Dermis blood vessel endothelial cell (primary cell): ENCODE measurements around the gene RGS19. TPM values are rescaled to one million over a fixed set of nuclear protein-coding genes. Genes with fewer than 3 reads are reported as not detected.

Experiments
- DNase-seq: peaks from one replicate; pipeline ENCODE4 v3.0.0; 2010
- total RNA-seq: library from RNA; depleted of rRNA; stranded (reverse); fragments of >200 nt; gene quantifications from 2 replicates; pipeline ENCODE4 v1.2.3, GENCODE V29; 2014

Gene RGS19
- total RNA-seq, 1 donor from 2014 or later = 29.3 TPM

DNA sequence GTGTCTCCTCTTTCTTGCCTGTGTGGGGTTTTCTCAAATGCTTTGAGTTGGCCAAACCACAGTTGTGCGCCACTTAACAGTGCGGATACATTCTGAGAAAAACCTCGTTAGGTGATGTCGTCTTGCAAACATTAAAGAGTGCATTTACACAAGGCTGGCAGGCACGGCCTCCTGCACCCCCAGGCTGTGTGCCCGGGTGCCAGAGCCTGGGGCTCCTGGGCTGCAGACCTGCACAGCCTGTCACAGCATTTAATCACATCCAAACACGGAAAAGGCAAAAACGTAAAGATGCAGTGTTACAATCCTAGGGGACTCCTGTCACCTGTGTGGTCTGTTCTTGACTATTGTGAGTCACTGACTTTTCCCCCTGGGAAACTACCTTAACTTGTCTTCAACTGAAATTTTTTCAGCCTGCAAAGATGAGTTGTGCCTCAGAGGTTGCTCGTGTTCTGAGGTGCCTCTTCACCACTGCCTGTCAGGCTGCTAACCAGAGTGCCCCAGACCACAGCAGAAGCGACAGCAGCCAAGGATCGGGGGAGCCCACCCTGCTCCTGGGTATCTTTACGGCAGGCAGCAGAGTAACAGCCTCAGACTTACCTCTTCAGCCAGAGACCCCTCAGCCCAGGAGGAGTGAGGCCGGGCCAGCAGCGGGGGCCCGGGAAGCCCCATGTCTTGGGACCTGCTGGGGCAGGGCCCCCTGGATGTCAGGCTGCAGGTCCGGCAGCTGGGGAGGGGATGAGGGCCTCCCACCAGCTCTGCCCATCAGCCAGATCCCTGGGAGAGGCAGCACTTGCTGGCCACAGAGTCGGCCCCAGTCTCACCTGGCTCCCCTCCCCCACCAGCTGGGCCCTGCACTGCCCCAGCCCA, 44.0 kb downstream of the RGS19 start:
- DNase-seq = no peak

DNA sequence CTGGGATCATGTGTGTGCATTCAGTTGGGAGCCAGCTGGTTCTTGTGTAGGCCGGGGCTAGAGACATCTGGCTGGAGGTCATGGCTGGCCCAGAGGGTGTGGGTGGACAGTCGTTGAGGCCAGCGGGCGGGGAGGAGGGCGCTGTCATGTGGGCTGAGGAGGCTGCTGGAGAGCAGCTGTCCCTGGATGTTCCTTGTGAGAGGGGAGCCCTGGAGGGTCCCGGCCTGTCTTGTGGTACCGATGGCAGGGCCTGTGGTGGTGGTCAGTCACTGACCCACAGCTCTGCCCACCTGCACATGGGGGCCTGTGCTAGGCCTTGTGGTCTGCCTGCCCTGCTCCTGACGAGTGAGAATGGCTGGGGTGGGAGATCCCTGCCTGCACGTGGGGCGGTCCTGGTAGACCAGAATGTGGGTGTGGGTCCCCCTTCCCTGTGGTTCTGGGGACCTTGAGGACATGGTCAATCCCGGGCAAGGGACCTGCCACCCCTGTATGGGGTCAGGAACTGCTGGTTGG, 45.3 kb downstream of the RGS19 start:
- no peak for DNase-seq

DNA sequence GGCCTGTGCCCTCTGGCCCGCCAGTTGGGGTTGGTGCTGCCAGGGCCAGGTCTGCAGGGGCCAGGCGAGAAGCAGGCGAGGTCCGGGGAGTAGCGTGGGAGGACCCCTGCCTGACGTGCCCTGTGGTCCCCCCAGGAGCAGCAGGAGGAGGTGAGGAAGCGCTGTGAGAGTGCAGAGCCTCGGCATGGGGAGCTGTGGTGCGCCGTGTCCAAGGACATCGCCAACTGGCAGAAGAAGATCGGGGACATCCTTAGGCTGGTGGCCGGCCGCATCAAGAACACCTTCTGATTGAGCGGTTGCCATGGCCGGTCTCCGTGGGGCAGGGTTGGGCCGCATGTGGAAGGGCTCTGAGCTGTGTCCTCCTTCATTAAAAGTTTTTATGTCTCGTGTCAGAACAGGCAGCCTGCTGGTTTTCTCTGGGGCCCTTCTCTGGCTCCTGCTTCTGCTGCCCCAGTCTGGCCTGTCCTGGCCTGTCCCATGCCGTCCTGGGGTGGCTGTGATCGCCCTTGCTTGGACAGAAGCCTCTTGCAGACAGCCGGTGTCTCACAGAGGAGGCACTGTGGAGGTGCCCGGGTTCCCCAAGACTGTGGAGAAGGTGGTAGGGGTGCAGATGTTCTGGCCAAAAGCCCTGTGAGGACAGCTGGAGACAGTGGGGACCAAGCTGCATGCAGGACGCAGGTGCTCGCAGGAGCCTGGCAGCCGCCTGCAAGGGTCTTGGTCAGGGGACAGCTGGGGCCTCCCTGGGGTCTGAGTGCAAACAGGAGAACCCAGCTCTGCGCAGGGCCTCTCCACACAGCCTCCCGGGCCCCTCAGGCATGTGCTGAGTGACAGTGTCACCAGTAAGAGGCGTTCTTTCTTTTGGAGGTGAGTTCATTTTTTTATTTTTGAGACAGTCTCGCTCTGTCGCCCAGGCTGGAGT, 46.4 kb downstream of the RGS19 start:
- DNase-seq = no peak

DNA sequence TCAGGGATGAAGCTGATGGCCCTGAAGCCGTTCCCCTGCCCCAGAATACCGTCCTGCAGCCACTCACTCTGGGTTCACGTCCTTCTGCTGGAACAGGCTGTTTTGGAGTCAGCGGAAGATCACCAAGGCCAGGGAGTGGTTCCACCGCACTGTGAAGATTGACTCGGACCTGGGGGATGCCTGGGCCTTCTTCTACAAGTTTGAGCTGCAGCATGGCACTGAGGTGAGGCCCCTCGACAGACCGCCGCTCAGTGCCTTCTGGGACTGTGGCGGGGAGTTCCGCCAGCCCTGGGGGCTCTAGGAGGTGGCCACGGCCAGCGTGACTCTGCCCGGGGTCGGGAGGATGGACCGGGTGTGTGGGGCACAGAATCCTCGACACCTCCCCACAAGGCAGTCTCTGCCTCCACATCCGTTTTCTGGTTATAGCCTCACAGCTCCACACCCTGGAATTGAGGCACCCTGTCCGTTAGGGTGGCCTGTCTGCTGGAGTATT, 47.5 kb downstream of the RGS19 start:
- no peak for DNase-seq

DNA sequence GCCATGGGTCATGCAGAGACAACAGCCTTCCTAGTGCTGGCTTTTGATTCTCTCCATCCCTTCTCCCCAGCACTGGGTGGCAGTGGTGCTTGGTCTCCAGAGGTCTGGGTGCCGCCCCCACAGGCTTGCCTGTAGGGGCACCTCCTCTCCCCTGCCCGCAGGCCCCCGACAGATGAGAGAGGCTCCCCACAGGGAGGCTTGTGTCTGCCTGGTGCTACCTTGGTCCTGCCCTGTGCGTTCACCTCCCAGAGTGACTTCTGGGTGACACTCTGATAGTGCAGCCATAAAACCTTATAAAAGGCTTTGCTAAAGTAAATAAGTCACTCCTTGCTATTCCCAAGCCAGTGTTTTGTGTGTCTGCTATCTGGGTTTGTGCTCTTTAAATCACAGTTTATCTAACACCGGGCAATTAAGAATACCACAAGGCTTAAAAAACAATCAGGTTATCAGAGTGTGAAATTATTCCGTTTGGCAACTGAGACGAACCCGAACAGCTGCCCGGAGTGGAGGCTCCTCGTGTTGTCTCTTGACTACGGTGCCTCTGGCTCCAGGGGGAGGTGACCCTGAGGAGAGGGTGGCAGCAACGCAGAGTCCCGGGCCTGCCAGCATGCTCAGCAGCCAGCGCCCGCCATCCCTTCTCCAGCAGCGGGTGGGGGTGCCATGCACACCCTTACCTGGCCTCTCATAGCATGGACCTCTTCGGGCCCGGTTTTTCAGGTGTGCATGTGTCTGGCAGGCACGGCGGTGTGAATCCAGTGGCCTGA, 48.8 kb downstream of the RGS19 start:
- no peak for DNase-seq

DNA sequence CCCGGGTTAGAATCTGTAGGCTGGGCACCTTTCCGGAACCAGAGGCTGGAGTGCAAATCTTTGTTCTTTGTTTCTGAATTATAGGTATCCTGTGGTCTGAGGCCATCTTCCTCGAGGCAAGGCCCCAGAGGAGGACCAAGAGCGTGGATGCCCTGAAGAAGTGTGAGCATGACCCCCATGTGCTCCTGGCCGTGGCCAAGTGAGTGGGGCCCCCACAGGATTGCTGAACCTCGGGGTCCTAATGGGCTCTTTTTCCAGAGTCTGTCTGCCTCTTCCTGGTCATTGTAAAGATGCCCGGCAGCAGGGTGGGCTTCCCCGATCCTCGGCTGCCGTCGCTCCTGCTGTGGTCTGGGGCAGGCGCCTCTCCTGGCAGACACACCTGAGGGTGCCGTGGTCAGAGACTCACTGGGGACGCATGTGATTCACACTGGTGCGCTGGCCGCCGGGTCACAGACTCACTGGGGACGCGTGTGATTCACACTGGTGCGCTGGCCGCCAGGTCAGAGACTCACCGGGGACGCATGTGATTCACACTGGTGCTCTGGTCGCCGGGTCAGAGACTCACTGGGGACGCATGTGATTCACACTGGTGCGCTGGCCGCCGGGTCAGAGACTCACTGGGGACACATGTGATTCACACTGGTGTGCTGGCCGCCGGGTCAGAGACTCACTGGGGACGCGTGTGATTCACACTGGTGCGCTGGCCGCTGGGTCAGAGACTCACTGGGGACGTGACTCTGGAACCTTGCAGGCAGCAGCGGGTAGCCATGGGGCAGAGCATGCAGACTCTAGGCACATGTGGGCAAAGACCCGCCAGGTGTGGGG, 49.8 kb downstream of the RGS19 start:
- no peak for DNase-seq

DNA sequence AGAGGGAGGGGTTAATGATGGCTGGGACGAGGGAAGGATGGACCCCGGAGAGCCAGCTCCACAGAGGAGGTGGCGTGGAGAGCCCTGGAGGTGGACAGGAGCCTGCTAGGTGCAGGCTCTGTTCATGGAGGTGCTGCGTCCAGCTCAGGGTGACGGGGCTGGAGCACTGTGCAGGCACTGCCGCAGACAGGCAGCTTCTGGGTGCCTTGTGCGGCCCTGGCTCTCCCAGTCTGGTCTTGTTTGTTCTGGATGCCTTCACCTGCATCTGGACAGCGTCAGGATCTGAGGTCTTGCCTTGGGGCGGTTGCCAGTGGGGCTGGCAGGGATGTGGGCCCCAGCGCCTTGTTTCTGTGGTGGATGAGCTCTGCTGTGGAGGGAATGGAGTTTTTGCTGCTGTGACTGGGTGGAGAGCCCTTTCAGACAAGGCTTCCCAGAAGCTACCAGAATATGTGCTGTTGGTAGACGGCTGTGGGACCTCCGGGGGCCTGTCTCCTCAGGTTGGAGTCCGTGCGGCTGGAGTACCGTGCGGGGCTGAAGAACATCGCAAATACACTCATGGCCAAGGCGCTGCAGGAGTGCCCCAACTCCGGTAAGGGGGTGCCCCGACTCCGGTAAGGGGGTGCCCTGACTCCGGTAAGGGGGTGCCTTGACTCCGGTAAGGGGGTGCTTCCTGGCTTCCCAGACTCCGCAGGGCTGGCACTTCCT, 51.2 kb downstream of the RGS19 start:
- no peak for DNase-seq

DNA sequence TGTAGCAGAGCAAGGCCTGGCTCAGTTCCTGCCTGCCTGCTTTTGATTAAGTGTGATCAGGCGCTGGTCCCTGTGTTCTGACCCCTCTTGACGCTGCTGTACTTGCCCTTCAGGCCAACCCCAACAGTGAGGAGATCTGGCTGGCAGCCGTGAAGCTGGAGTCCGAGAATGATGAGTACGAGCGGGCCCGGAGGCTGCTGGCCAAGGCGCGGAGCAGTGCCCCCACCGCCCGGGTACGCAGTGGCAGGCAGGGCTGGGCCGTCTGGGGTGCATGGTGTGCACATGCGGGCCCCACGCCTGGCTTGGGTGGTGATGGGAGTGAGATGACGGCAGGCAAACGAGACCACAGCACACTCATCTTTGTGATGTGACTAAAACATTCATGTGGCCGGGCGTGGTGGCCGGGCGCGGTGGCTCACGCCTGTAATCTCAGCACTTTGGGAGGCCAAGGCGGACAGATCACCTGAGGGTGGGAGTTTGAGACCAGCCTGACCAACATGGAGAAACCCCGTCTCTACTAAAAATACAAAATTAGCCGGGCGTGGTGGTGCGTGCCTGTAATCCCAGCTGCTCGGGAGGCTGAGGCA, 53.4 kb downstream of the RGS19 start:
- no peak for DNase-seq

DNA sequence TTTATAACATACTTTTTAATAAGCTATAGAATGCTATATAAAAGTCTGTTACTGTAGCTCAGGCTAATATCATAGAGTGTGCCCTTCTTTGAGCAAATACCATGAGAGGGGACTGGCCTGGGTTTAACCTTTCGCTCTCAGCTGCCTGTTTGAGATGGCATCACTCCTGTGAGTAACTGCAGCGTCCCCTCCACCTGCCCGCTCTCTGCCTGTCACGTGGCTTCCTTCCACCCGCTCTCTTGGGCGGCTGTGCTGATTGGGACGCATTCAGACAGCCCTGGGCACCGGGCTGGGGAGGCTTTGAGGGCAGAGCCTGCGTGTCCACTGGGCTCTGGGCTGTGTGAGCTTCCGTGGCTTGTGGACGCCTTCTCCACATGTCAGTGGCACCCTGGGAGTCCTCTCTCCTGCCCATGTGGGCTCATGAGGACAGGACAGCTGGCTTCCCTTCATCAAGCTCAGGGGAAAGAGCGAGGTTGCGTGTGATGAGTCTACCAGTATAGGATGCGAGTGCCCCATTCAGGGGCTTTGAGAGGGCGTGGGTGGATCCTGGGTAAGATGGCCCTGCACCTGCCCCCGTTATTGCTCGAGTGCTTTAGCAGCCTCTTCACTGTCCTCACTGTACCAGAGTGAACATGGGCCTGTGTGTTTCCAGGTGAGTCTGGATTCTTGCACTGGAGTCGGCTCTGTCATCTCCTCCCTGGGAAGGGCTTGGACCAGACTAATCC, 54.1 kb downstream of the RGS19 start:
- DNase-seq = no peak

DNA sequence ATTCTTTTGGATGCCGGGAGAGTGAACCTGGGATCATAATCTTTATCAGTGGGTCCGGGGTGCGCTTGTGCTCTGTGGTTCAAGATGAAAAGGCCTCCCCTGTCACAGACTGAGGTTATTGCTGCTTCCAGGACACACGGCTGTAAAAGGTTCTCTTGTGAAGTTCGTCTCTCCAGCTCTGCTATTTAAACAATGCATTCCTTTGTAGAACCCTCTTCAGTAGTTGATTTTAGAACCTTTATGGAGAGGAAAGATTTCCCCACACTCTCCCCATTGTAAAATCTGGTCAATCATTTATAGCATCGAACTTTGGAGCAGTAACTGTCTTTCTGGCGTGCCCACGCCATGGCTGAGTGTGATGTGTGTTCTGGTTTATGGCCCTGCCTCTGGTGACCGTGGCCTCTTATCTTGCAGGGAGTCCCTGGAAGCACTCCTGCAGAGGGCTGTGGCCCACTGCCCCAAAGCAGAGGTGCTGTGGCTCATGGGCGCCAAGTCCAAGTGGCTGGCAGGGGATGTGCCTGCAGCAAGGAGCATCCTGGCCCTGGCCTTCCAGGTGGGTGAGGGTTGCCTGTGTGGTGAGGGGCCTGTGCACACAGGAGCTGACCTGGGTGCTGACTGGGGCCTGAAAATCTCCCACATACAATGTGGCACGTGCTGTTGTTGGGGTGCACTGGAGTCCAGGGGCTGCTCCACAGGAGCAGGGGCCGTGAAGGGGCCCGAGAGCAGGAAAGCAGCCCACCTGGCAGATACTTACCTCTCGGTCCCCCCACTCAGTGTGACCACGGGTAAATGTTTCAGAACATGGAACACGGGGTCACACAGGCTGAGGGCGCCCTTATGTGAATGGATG, 55.0 kb downstream of the RGS19 start:
- no peak for DNase-seq

DNA sequence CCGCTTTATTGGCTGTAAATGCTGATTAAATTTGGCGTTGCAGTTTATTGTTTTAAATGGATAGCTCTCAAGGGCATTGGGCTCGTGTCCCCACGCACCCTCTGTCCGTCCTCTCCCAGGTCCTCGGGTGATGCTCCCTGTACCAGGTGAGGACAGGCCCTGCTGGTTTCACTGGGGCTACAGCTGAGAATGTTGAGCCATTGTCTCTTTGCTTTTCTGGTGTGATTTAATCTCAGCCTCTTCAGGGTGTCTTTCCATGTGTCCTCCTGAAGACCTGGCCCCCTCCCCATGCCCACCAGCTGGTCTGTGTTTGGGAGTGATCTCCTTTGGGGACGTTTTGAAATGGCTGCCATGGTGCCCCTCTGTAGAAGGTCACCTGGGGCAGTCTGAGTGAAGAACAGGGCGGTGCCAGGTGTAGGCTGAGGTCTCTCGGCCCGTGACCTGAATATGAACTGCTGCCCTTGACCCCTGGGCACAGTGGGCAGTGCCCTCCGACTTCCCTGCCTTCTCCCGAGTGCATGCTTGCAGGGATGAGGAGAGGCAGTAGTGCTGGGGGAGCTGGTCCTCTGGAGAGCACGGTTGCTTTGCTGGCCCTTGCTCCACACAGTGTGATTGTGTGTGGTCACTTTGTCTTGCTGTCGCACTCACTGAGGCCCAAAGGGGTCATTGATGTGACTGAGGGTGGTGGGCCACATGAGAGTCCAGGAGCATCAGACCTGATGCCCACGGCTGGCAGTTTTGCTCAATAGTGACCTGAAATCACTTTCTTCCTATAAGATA, 55.8 kb downstream of the RGS19 start:
- no peak for DNase-seq

Other genes starting within 250 kb of the RGS19 start
- 41.2 and 67.4 TPM in 2 replicates for gene ZBTB46, start 248.3 kb downstream of the RGS19 start, total RNA-seq
- gene ABHD16B, start 218.0 kb downstream of the RGS19 start, total RNA-seq = not detected in 2 replicates
- 169 and 181 TPM in 2 replicates for gene TPD52L2, start 214.2 kb downstream of the RGS19 start, total RNA-seq
- gene DNAJC5, start 184.4 kb downstream of the RGS19 start, total RNA-seq = 90.9 and 98.3 TPM in 2 replicates
- gene UCKL1, start 123.1 kb downstream of the RGS19 start, total RNA-seq = 40.7 and 46.4 TPM in 2 replicates
- gene ZNF512B, start 109.6 kb downstream of the RGS19 start, total RNA-seq = 10.0 and 14.5 TPM in 2 replicates
- gene SAMD10, start 99.9 kb downstream of the RGS19 start, total RNA-seq = 4.3 and 6.1 TPM in 2 replicates
- 79.6 and 94.2 TPM in 2 replicates for gene PRPF6, start 98.4 kb downstream of the RGS19 start, total RNA-seq
- 11.2 and 13.3 TPM in 2 replicates for gene C20orf204, start 43.3 kb downstream of the RGS19 start, total RNA-seq
- gene SOX18, start 29.9 kb downstream of the RGS19 start, total RNA-seq = 82.5 and 123 TPM in 2 replicates
- 35.8 and 45.9 TPM in 2 replicates for gene TCEA2, start 16.3 kb downstream of the RGS19 start, total RNA-seq
- 3.2 and 5.4 TPM in 2 replicates for gene OPRL1, start 564 bp upstream of the RGS19 start, total RNA-seq
- gene LKAAEAR1, start 4.9 kb upstream of the RGS19 start, total RNA-seq = not detected in 2 replicates
- gene NPBWR2, start 28.0 kb upstream of the RGS19 start, total RNA-seq = not detected in 2 replicates
- not detected in 2 replicates for gene MYT1, start 84.9 kb upstream of the RGS19 start, total RNA-seq
- gene PCMTD2, start 176.2 kb upstream of the RGS19 start, total RNA-seq = 70.2 and 90.9 TPM in 2 replicates